Neural crest cell (in vitro differentiated cells): ENCODE results near the gene PRKN. TPM values are rescaled to one million over a fixed set of nuclear protein-coding genes. Genes with fewer than 3 reads are reported as not detected.

Experiments
- DNase-seq: peaks from one replicate; pipeline ENCODE4 v3.0.0; 2021; ENCODE audit warnings: low read depth, mixed read lengths, low spot score
- H3K27ac Mint-ChIP-seq: one replicate; pipeline ENCODE4 v1.8.0; 2021; ENCODE audit warnings: mild to moderate bottlenecking, mixed read lengths; ENCODE audit not compliant: unreplicated experiment
- H3K27me3 Mint-ChIP-seq: 2 replicates; pipeline ENCODE4 v1.8.0; 2021; ENCODE audit warnings: low read depth, mild to moderate bottlenecking, mixed read lengths
- H3K36me3 Mint-ChIP-seq: 2 replicates; pipeline ENCODE4 v1.8.0; 2021; ENCODE audit warnings: low read depth, mild to moderate bottlenecking, mixed read lengths
- H3K4me1 Mint-ChIP-seq: 2 replicates; pipeline ENCODE4 v1.8.0; 2021; ENCODE audit warnings: mixed read lengths
- H3K4me3 Mint-ChIP-seq: one replicate; pipeline ENCODE4 v1.8.0; 2021; ENCODE audit warnings: mild to moderate bottlenecking, mixed read lengths
- H3K9me3 Mint-ChIP-seq: 2 replicates; pipeline ENCODE4 v1.8.0; 2021; ENCODE audit warnings: mixed read lengths
- total RNA-seq: library from RNA; stranded (reverse); gene quantifications from 2 replicates; pipeline ENCODE4 v1.2.1, GENCODE V29; 2021
- TF ChIP-seq, protein P1 (sequence below): fragments of 200-600 bp; sonication (generic); conservative IDR thresholded peaks from 2 replicates; pipeline ENCODE4 v1.5.0; 2021; ENCODE audit warnings: antibody characterized with exemption, mild to moderate bottlenecking

The PRKN gene
- total RNA-seq, 1 donor from 2014 or later, result 3.2 TPM

DNA sequence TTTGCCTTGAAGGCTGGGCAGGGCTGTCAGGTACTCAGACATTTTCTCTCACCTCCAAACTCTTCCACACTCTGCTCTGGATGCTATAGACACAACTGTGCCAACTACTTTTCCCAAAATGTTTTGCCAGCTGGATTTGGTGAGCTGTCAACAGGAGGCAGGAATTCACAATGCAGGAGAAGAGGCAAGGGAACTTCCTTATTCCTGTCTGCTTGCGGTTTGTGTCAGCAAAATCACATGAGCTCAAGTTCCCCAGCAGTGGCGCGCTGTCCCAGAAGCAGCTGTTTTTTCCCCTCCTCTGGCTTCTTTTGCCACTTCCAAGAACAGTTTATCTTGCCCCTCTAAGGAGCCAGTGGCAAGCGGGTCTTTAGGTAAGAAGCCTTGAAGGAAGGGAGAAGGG is 608.2 kb downstream of the PRKN start:
- no peak overlapping the region for H3K27ac Mint-ChIP-seq
- no peak overlapping the region for H3K4me3 Mint-ChIP-seq
- H3K27me3 Mint-ChIP-seq, result no peaks in the 10 kb centered on the region
- no peaks in the 10 kb centered on the region for H3K36me3 Mint-ChIP-seq
- DNase-seq, result no peak
- H3K9me3 Mint-ChIP-seq, result no peaks in the 10 kb centered on the region
- H3K4me1 Mint-ChIP-seq, result peaks cover 8% of the 10 kb centered on the region
- TF ChIP-seq, protein P1, sequence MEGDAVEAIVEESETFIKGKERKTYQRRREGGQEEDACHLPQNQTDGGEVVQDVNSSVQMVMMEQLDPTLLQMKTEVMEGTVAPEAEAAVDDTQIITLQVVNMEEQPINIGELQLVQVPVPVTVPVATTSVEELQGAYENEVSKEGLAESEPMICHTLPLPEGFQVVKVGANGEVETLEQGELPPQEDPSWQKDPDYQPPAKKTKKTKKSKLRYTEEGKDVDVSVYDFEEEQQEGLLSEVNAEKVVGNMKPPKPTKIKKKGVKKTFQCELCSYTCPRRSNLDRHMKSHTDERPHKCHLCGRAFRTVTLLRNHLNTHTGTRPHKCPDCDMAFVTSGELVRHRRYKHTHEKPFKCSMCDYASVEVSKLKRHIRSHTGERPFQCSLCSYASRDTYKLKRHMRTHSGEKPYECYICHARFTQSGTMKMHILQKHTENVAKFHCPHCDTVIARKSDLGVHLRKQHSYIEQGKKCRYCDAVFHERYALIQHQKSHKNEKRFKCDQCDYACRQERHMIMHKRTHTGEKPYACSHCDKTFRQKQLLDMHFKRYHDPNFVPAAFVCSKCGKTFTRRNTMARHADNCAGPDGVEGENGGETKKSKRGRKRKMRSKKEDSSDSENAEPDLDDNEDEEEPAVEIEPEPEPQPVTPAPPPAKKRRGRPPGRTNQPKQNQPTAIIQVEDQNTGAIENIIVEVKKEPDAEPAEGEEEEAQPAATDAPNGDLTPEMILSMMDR, result no peak

DNA sequence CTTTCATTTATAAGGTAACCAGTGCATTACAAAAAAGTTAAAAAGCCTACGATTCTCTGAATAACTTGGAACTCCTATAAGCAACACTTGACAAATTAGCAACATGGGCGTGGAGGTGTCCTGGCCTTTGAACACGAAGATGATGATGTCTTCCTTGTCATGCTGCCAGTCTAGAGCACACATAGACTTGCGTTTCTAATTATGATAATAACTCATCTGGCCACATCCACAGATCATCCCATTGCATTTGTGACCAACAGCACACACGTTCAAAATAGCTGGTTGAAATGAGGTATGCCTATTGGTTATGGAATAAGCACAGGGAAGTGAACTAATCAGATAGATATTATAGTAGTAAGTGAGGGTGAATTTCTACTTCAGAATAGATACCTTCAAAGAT is 608.9 kb downstream of the PRKN start:
- H3K4me3 Mint-ChIP-seq, result no peak overlapping the region
- H3K4me1 Mint-ChIP-seq, result peaks cover 1% of the 10 kb centered on the region
- no peak for DNase-seq
- no peaks in the 10 kb centered on the region for H3K36me3 Mint-ChIP-seq
- H3K9me3 Mint-ChIP-seq, result no peaks in the 10 kb centered on the region
- no peak overlapping the region for H3K27ac Mint-ChIP-seq
- TF ChIP-seq, protein P1, result no peak
- no peaks in the 10 kb centered on the region for H3K27me3 Mint-ChIP-seq

DNA sequence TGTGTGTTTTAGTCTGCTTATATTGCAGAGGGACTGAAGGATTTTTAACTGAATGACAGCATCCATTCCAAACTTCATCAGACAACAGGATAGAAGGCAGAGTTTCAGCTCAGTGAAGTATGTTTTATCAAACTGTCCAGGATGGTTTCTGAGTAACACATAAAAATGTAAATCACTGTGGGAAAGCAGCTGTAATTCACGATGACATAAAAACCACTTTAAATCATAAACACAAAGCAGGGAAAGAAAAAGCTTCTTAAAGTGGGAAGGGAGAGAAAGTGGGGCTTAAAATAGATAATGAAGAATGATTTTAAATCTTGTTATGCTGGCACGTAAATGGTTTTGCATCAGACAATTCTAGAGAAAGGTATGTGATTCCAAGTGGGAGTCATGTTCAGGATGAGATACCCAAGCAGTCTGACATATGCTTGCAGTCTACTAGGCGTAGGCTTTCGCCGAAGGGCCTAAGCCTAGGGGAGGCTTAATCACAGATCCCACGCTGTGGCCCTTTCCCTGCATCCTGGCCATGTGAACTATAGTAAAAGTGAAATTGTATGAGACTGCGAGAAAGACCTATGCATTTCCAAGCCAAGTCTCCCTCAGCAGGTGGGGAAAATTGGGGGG is 610.6 kb downstream of the PRKN start:
- no peak for DNase-seq
- Mint-ChIP-seq H3K27ac (no peak overlapping the region), H3K27me3 (no peaks in the 10 kb centered on the region), H3K9me3 (peaks cover 3% of the 10 kb centered on the region), H3K4me3 (no peak overlapping the region), H3K4me1 (no peaks in the 10 kb centered on the region), H3K36me3 (no peaks in the 10 kb centered on the region)
- TF ChIP-seq, protein P1, result no peak

DNA sequence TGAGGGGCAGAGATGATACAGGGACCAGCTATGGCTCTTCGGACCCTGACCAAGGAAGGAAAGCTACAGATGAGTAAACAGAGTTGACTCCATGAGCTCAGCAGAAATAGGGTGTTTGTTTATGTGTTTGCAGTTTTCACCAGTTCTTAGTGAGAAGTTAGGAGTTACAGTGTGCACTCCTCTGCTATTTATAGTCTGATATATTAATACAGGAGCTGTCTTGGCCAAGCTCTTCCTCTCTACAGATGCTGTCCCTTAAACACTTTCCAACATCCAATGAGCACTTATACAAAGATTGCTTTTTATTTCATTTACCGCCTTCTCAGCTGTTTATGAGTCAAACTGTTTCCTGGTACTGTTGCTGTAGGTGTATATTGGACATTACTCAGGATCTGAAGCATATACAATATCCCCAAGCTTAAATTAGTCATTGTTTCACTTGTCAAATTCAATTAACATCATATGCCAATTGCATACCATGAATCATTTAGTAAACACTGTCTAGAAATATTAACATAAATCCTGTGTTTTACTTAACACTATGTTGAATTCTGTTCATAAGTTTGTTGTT is 618.0 kb downstream of the PRKN start:
- Mint-ChIP-seq H3K4me3 (no peak overlapping the region), H3K9me3 (peaks cover 3% of the 10 kb centered on the region), H3K27ac (no peak overlapping the region), H3K27me3 (no peaks in the 10 kb centered on the region), H3K36me3 (peaks cover 2% of the 10 kb centered on the region), H3K4me1 (peaks cover 12% of the 10 kb centered on the region)
- no peak for DNase-seq
- TF ChIP-seq, protein P1, result no peak

DNA sequence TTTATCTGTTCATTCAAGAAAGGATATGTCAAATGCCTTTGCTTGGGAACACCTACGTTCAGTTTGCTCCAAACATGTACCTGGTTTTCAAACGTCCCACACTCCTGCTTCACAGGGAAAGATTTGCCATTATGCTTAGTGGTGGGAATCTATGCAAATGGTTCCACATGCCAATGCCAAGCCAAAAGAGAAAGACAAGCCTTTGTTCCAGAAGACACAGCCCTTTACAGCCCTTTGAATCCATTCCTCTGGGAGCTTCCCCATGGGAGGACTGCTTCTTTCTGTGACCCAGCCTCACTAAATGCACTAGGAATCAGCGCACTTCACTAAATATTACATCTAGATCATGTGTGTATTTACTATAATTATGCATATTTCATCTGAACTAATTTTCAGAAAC is 619.5 kb downstream of the PRKN start:
- no peak overlapping the region for H3K4me3 Mint-ChIP-seq
- H3K9me3 Mint-ChIP-seq, result no peaks in the 10 kb centered on the region
- no peaks in the 10 kb centered on the region for H3K27me3 Mint-ChIP-seq
- peaks cover 12% of the 10 kb centered on the region for H3K4me1 Mint-ChIP-seq
- H3K36me3 Mint-ChIP-seq, result peaks cover 2% of the 10 kb centered on the region
- TF ChIP-seq, protein P1, result no peak
- no peak overlapping the region for H3K27ac Mint-ChIP-seq
- DNase-seq, result no peak
